Cerebellar cortex (tissue), 1 donor: ENCODE measurements around the gene IL1RAPL1.
"Not testable (repeated sequence)": the region's sequence is repeated elsewhere in the genome, so short reads cannot be mapped to it uniquely, and the experiment has no call there.

Experiments used
- DNase-seq: peaks from one replicate; pipeline ENCODE4 v3.0.0-alpha.2; 2015; ENCODE audit warnings: low spot score

IL1RAPL1 gene

DNA sequence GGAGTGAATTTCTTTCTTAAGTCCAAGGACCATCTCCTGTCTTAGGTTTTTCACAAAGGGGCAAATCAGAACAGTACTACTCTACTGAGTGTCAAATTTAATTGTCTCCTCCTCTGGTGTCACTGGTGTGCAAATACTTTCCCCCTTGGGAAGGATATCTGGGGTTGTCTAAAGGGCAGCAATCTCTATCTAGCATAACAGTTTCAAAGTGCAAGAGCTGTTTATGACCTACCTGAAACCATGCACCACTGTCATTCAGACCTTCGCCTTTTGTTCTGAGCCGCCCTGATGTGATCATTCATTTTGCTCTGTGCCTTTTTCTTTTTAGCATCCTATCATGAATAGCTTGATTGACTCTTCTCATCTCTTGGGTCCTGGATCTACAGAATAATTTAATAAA, 39.3 kb downstream of the IL1RAPL1 start:
- no peak for DNase-seq

DNA sequence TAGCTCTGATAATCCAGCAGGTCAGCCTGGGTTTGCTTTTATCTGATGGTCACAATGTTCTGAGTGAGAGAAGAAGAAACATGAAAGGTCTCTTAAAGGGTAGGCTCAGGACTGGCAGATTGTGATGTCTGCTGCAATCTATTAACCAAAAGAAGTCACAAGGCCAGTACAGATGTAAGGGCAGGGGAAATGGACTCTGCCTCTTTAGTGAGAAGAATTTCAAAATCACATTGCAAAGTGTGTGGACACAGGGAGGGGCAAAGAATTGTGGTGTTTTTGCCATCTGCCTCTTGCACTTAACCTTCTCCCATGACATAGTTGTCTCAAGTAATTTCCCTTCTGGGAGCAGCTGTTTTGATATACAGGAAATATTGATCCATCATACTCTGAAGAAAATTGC, 40.9 kb downstream of the IL1RAPL1 start:
- DNase-seq, result no peak

DNA sequence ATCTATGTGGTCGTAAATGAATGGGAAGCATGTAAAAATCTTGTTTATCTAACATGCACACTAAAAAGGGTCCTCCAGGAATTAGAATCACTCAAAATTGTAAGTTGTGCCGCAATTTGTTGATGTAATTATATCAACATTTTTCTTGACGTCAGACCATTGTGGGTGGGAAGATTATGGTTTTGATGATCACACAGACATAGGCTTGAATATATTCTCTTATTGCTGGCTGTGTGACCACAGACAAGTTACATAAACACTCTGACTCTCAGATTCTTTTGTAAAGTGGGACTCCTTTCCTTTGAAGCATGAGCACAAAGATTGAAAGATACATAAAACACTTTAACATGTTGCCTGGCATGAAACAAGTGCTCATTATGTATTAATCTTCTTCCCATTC, 51.5 kb downstream of the IL1RAPL1 start:
- DNase-seq, result no peak

DNA sequence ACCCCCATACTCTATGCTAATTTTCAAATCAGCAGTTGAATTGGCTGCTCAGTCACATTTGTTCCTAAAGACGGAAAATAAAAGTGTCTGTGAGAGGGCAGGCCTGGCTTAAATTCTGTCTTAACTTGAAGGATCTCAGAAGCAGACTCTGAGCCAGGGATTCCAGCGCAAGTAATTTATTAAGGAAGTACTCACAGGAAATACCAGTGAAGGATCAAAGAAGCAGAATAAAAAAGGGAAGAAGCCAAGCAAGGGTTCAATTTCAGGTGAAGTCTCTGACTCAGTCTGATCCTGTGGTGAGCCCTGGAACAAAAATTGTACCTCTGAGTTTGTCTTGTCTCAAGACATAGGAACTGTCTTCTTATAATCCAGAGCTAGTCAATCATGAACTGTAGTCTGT, 52.2 kb downstream of the IL1RAPL1 start:
- DNase-seq, result no peak

DNA sequence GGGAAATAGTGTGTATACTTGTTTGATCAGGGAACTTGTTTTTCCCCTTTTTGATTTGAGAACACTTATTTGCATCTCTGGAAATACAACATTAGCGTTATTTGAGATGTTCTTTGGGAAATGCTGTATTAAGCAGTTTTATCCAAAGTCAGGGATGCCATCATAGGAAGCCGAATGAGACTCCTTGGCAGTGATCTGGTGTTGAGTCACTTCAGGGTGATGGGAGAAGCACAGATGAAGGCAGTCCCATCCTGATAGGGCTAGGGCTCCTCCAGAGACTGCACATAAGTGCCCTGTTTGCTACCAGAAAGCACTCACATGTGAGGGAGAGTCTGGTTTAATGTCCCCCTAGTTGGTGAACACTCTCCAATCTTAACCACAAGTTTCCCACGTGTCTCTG, 62.3 kb downstream of the IL1RAPL1 start:
- DNase-seq, result no peak

DNA sequence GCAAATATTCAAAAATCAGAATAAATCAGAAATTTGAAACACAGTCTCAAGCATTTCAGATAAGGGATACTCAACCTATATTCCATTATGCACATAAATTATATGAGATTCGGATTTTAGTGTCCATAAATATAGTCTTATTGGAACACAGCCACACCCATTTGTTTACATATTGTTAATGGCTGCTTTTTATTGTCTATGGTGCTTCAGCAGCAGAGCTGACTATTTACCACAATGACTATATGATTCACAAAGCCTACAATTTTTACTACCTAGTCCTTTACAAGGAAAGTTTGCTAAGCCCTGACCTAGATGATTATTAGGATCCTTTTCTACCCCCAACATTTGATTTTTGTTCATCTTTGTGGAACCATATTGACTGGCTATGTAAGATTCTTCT, 63.9 kb downstream of the IL1RAPL1 start:
- no peak for DNase-seq

DNA sequence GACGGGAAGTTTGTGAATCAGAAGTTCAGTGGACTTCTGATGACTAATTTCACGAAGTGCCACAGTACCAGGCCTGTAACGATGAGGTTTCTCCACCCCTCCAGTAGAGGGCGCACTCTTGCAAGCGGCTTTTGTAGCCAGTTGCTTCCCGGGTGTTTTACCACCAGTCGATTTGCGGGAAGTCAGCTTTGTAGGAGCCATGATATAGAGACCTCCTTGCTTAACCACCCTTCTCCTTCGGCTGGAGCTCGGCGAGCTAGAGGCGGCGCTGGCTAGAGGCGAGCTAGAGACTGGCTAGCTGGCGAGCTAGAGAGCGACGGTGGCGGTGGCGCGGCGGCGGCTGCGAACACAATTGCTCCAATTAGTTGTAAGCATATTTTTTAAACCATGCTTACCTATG, 72.0 kb downstream of the IL1RAPL1 start:
- DNase-seq, result no peak

DNA sequence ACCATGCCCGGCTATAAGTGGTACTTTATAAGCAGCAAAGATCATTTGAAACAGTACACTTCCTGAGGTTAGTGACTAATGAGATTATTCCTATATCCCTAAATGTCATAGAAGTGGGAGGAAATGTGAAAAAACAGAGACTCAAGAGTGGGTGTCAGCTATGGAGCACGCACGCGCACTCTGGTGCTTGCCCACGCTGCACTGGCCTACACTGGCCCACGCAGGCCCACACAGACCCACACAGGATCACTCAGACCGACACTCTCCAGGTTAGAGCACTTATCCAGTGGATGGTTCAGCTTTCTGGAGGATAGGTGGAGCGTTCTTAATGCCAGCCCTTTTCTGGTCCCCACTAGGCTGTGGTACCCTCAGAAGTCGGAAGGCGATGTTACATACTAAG, 78.5 kb downstream of the IL1RAPL1 start:
- no peak for DNase-seq

DNA sequence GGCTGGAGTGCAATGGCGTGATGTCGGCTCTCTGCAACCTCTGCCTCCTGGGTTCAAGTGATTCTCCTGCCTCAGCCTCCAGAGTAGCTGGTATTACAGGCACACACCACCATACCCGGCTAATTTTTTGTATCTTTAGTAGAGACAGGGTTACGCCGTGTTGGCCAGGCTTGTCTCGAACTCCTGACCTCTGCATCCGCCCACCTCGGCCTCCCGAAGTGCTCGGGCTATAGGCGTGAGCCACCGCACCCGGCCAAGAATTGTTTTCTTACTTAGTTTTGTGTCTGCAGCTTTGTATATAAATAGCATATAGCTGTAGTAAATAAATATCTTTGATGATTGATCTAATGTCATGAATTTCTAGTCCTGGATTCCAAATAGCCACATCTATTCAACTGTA, 81.1 kb downstream of the IL1RAPL1 start:
- no peak for DNase-seq

DNA sequence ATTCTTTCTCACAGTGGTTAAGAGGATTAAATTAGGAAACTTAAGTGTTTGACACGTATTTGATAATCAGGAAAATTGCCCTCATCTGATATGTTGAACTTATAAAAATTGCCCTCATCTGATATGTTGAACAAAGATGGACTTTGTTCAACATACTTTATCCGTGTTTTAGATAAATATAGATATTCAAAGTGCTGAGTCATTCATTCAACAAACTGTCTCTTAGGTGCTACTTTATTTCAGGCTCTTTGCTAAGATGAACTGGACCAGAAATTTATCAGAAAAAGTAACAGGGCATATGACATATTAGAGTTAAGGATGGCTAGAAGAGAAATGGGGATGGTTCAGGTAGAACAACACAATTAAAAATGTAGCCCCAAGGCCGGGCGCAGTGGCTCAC, 81.7 kb downstream of the IL1RAPL1 start:
- DNase-seq, result no peak

DNA sequence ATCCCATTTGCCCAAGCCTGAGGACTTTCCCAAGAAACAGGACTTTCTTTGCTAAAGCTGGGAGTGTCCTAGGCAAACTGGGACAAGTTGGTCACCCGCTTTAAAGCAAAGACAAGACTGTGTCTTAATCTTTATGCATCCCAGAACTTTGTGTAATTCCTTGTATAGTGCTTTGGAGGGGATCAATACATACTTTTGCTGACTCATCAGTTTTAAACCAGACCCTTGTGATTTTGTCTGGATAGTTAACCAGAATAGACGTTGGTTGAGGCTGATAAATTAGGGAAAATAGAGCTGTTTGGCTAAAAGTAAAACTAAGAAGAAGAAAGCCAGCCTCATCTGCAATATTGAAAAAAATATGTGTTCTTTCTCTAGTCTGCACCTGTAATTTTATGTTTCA, 82.8 kb downstream of the IL1RAPL1 start:
- no peak for DNase-seq

DNA sequence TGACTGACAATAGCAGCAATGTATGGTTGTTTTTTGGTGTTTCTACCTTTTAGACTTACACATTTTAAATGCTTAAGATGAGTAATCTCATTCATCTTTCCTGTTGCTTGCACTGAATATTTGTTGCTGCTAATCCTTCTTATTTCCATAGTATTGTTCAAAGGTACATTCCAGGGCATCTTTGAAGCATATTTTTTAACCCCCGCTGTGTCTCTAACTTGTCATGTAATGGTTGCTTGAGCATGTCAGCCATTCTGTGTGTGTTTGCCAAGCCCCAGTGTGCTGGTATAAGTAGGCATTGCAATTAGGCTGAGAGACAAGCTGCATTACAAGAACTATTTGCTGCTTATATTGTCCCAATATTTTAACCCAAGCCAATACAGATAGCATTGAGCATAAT, 87.9 kb downstream of the IL1RAPL1 start:
- no peak for DNase-seq

DNA sequence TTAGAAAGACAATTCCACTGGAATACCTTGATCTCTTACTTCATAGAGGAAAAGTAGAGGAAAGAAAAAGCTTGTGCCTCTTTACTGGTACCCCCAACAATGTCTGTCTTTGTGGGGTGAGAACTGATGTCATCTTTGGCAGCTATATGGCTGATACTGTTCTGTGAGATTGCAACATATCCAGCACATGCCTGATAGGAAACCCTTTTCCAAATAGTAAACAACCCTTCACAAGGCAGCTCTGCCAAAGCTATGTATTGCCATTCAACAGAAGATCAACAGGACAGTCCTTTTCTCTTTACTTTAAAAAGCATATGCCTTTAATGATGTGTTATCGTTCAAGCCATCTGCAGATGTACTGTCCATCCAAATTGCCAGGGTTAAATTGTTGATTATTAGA, 105.9 kb downstream of the IL1RAPL1 start:
- DNase-seq, result no peak

DNA sequence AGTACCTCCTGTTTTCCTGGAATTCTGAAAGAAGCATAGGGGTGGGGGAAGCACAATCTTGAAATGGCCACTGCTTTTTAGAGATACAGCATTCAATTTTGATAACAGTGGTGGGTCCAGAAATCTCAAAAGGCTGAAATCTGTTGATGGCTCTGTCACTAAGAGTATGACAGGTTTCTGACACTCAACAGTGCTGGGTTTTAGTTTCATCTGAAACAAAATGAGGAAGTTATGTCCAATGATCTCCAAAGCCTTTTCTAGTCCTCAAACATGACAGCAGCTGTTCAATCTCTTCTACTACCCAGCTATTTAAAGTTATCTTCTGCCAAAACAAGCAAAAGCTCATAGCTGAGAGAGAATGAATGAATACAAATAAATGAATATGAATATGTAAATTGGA, 110.5 kb downstream of the IL1RAPL1 start:
- DNase-seq, result no peak

DNA sequence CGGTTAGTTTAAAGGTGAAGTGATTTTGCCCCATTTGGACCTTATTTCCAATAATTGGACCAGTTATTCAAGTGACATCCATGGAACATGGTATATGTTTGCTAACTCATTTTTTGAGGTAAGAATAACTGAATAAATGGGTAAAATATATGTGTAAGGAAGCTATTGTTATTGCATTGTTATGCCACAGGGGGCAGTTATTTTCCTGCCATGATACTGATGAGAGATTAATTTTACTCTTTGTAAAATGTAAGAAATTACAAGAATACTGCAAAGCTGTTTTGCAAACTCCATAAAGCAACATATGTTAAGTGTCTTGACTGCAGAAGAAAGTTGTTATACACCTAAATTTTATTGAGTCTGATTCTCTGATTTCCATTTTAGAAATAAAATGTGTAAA, 114.0 kb downstream of the IL1RAPL1 start:
- no peak for DNase-seq

DNA sequence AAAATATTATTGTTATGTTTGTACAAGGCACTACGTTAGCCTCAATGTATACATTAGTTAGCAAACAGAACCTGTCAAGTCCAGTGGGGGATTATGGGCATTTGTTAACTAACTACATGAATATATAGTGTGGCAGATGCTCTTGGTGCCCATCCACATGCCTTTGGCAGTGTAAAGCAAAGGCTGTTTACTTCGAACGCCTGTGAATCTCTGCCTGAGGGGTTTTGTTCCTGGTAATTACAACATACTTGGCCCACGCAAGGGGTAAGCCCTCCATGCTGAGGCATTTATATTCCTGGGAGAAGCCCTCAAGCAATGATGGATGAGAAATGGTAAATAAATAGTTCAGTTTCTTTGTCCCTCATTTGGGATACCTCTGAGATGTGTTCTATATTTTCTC, 119.7 kb downstream of the IL1RAPL1 start:
- no peak for DNase-seq

DNA sequence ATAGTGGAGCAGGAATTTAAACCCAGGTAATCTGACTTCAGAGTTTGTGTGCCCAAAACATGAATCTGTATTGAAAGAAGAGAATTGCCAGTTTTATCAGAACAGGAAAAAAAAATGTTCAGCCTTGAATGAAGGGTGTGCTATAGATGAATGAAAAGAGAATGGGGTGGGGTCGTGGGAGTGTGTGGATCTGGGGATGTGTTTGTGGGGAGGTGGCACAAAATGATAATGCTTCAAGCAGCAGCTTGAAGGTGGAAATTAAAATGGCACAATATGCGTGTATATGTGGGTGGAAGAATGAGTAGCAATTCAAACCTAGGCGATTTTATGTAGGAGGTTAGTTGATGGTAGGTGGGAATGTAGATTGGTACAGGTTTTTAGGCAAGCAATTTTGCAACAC, 122.2 kb downstream of the IL1RAPL1 start:
- DNase-seq, result no peak

DNA sequence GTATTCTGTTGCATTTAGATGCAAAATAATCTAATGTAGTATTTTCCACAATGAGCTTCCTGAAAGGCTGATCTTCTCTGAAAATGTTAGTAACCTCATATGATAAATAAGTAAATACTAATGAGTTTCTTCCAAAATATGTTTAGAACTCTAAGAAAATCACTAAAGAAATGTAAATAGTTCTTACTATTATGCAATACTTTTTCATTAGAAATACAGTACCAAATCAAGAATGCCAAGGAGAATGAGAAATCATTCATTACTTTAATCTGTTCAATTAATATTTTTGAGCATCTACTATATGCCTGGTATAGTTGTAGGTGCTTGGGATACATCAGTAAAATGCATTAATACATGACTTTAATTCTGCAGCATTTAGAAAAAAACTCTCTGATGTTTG, 130.6 kb downstream of the IL1RAPL1 start:
- DNase-seq, result no peak

DNA sequence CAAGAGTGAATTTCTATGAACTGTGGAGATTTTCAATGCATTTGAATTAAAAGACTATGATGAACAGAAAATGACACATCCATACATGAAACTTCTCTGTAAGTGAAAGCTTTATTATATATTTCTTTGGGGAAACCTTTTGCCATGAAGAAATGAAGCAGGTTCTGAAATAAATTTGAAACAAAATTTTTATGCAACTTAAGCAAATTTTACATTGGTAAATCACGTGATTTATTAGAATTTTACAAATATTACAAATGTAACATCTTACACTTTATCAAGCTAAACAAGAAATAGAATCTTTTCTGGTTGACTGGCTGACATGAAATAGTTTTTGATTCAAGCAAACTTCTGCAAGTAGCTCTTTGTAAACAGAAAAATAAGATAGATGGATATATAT, 131.2 kb downstream of the IL1RAPL1 start:
- no peak for DNase-seq

DNA sequence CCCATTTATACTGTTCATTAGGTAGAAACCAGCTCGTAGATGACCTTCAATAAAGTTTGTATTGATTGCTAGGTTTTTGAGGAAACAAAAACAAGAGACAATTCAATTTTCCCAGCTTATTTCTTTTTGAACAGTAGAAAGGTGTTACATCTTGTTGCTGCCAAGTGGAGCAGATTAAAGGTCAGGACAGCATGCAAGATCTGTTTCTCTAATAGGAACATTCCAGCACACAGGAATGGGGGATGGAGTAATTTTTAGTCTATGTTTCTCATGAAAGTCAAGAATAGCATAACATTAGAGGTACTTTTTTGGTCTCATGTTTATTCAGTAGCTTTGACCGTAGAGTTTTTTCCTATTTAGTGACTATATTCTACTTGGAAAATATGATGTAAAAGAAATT, 132.4 kb downstream of the IL1RAPL1 start:
- peak; percentile 25 for DNase-seq

DNA sequence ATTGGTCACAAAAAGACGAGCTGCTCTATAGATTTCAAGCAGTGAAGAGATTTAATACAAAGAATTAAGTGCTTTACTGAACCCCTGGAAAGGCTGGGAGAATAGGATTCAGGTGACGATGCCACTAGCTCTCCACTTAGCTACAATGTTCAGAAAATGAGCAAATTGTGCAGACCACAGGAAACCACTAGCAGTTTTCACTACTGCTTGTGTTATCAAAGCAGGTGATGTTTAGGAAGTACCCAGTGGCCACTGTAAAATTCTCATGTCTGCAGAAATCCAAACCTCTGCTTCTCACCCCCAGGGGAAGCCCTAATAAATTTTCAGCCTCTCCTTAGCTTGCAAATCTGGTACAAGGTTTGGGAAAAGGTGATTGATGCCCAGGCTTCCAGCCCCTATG, 165.1 kb downstream of the IL1RAPL1 start:
- DNase-seq, result no peak

DNA sequence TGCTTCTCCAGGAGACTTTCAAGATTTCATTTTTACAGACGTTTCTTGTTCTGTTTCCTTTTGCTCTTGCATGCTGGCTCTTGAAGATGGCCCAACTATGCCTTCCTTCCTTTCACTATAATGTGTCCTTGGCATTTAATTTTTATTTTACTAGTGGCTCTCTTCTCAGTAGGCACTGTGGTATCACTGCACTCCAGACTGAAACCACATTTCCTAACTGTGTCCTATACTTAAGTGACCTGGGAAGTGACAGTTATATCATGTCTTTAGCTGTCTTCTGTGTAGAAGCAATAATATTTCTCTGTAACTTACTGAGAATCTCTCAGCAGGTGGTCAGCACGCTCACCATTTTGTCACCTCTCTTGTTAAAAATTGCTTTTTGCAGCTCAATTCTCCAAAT, 168.9 kb downstream of the IL1RAPL1 start:
- no peak for DNase-seq

DNA sequence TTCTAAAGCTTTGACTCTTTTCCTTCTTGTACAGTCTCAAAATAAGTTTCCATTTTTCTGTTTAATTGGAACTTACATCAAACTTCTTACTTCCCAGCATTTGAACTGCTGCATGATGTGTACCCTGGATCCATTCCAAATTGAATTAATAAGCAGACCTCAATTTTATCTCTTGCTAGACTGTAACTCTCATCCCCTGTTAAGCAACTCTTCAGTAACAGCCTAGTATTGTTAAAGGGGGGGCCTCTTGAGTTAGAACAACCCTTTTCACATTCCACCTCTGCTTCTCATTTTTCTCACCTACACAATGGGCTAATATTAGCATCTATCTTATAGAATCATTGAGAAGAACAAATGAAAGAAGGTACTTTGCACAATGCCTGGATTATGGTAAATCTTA, 169.4 kb downstream of the IL1RAPL1 start:
- DNase-seq, result no peak

DNA sequence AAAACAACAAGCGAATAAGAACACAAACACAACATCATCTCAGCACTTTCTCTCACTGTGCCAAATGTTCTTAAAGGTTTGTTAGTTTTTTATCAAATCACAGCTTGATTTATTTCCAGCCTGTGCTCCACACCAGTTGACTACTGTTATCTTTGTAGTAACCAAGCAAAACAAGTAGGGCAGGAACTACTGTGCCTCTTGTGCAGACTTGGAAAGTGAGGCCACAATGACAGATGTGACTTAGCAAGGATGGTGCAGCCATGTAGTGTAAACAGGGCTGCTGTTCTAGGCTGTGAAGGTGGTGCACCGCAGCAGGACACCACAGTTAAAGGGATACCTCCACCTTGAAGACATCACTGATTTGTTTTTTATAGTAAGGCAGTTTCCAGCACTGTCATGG, 170.0 kb downstream of the IL1RAPL1 start:
- DNase-seq, result no peak

DNA sequence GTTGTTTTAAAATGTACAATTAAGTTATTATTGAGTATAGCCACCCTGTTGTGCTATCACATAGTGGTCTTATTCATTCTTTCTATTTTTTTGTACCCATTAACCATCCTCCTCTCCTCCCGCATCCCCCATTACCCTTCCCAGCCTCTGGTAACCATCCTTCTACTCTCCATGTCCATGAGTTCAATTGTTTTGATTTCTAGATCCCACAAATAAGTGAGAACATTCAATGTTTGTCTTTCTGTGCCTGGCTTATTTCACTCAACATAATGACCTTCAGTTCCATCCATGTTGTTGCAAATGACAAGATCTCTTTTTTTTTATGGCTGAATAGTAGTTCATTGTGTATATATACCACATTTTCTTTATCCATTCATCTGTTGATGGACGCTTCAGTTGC, 179.3 kb downstream of the IL1RAPL1 start:
- not testable (repeated sequence) for DNase-seq
